ENCODE results near the gene TAPBP. TPM values are rescaled to one million over a fixed set of nuclear protein-coding genes. Genes with fewer than 3 reads are reported as not detected.

TAPBP gene
- total and polyA plus RNA-seq, 2 of the 8 experiments (the other 6 are each of a cell fraction or from before 2014, with no cell fraction given): 24.5 to 35.4 TPM

DNA sequence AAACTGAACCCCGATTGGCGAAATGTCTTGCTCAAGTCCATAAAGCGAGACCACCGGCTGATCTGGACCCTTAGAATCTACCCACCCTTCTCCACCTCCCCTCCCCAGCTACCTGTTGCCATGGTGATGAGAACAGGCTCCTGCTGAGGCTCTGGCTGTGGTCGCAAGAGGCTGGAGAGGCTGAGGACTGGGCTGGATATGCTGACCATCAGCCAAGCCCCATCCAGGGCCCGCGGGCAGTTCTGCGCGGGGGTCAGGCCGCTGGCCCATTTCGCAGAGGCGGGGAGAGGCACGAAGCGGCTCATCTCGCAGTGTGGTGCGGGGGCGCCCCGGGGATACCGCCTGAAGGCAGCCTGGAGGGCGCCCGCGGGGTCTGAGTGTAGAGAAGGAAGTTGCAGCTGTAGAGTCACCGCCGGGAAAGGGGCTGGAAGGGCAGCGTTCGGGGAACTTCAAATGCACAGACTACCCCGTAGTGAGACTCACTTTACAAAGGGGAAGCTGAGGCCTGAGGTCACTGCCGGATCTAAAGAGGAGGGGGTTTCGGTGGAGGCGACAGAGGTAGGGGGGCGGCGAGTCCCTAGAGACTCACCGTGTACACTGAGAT, 671 bp downstream of the TAPBP start:
- 0 out of 2 replicates have a peak overlapping the region, but pooled peaks have one; percentile 75 for H2BK12ac ChIP-seq (ENCODE audit: low read depth, low read length)
- H4K5ac ChIP-seq (ENCODE audit: insufficient read length, low read depth, low read length): no peak overlapping the region
- H3K18ac ChIP-seq (ENCODE audit: extremely low read depth, low read length): peak overlapping the region; percentile 83
- no peaks in the 10 kb centered on the region for H3K79me2 ChIP-seq (ENCODE audit: control insufficient read depth in 1 of 2, insufficient read depth in 2 of 2, low read length in 2 of 2)
- FAIRE-seq (no peak), DNase-seq (ENCODE audit: low read depth in 1 of 2, low spot score in 2 of 2) (peak in 1 of 2 experiments; percentile 76)
- peak overlapping the region; percentile 56; the same call in 1 of the 2 replicates for H2BK5ac ChIP-seq (ENCODE audit: low read depth, low read length)
- H3K14ac ChIP-seq (ENCODE audit: insufficient read length): no peak overlapping the region
- CTCF ChIA-PET (ENCODE audit: partially characterized antibody): interaction anchor here (0.7 to 2.4 kb wide), 7 partner anchors 12 to 113 kb away, joined by 4 to 17 read pairs (median 7); partner anchors contain the start of genes B3GALT4 and RGL2
- H3K27ac ChIP-seq (ENCODE audit: low read depth, low read length): peak overlapping the region; percentile 23; the same call in 1 of the 2 replicates
- no peaks in the 10 kb centered on the region for H3K79me1 ChIP-seq (ENCODE audit: low read depth, low read length)
- H3K4me3 ChIP-seq (ENCODE audit: extremely low read depth in 1 of 4, insufficient read depth in 2 of 4, low read depth in 3 of 4, low read length in 4 of 4): peak overlapping the region; percentile 84 to 89 (median 88)
- no peak overlapping the region; the same call in 1 of the 2 replicates for H4K8ac ChIP-seq (ENCODE audit: extremely low read depth, insufficient read depth, low read length)
- no peaks in the 10 kb centered on the region for H3K27me3 ChIP-seq (replicated peaks in 1 of 4; ENCODE audit: control insufficient read depth in 3 of 4, extremely low read depth in 1 of 4, insufficient read depth in 3 of 4, low read length in 3 of 4)
- WGBS, 2 experiments (ENCODE audit: extremely low coverage in 1 of 2, insufficient coverage in 1 of 2, insufficient read length in 1 of 2, insufficient replicate concordance in 2 of 2, low coverage in 1 of 2, low lambda C conversion rate in 2 of 2, missing lambda C conversion rate in 1 of 2): 2% methylated on average over 33 of the region's 33 CpGs; no CpG with 5 or more reads in 1 of the 2 experiments
- peaks cover 26% of the 10 kb centered on the region for H3K23me2 ChIP-seq (ENCODE audit: low read depth, low read length)
- no peak overlapping the region for H3K56ac ChIP-seq (replicated peaks; ENCODE audit: insufficient read length, low read depth, low read length)
- H3K4me1 ChIP-seq (replicated peaks in 1 of 4; ENCODE audit: control insufficient read depth in 3 of 4, insufficient read depth in 4 of 4, low read length in 3 of 4): peaks cover 0 to 15% (median 11%) of the 10 kb centered on the region in 4 experiments; a peak in 5 of 7 replicates
- peak overlapping the region in 2 of 4 experiments; percentile 64 to 74; a peak in 4 of 7 replicates for H3K9ac ChIP-seq (replicated peaks in 1 of 4; ENCODE audit: extremely low read depth in 1 of 4, low read depth in 3 of 4, low read length in 3 of 4)
- no peak overlapping the region for H2AFZ ChIP-seq (ENCODE audit: low read length)
- H3K4ac ChIP-seq (replicated peaks; ENCODE audit: insufficient read length, low read depth, low read length): no peak overlapping the region
- peak overlapping the region; percentile 72; the same call in 1 of the 2 replicates for H2BK15ac ChIP-seq (ENCODE audit: low read length)
- POLR2A ChIA-PET (ENCODE audit: partially characterized antibody): interaction anchor here (0.6 to 6.3 kb wide), 16 partner anchors 13 to 1498 kb away, joined by 3 to 37 read pairs (median 4); partner anchors contain the start of genes B3GALT4, PFDN6, RGL2 and RPS18
- H4K91ac ChIP-seq (replicated peaks; ENCODE audit: insufficient read length, low read length): peak overlapping the region; percentile 66
- no peak overlapping the region for H3K23ac ChIP-seq (ENCODE audit: insufficient read length)
- no peaks in the 10 kb centered on the region for H3K9me3 ChIP-seq (ENCODE audit: insufficient read depth in 2 of 2, low read depth in 1 of 2, low read length in 1 of 2)
- H2AK5ac ChIP-seq (ENCODE audit: low read depth, low read length): no peak overlapping the region
- H2BK20ac ChIP-seq (ENCODE audit: low read length): no peak overlapping the region
- no peak overlapping the region for H2BK120ac ChIP-seq (replicated peaks; ENCODE audit: low read depth, low read length)
- peak overlapping the region; percentile 93 to 95 for H3K4me2 ChIP-seq (ENCODE audit: insufficient read depth in 1 of 2, low read depth in 2 of 2, low read length in 2 of 2)
- no peaks in the 10 kb centered on the region; a peak in 1 of 8 replicates for H3K36me3 ChIP-seq (ENCODE audit: control insufficient read depth in 2 of 4, insufficient read depth in 4 of 4, low read length in 3 of 4)
- H4K20me1 ChIP-seq (replicated peaks in 1 of 2; ENCODE audit: control insufficient read depth in 1 of 2, insufficient read depth in 2 of 2, low read length in 2 of 2): no peaks in the 10 kb centered on the region
- TF ChIP-seq SP4 (IDR thresholded peaks at IDR 0.05; ENCODE audit: low read length) (no peak), PHF8 (conservative IDR thresholded peaks at IDR 0.05; ENCODE audit: low read depth, low read length) (no peak), RXRA (IDR thresholded peaks at IDR 0.05; ENCODE audit: insufficient read depth, low read depth, low read length) (no peak), CREB1 (IDR thresholded peaks at IDR 0.05) (no peak), SIN3A (conservative IDR thresholded peaks at IDR 0.05 in 1 of 2, IDR thresholded peaks at IDR 0.05 in 1 of 2; ENCODE audit: low read depth in 1 of 2, low read length in 2 of 2) (peak in 1 of 2 experiments; percentile 46; a peak in 2 of 4 replicates), SP2 (IDR thresholded peaks at IDR 0.05; ENCODE audit: low read length) (no peak), CHD2 (IDR thresholded peaks at IDR 0.05; ENCODE audit: low read length) (no peak), GABPA (IDR thresholded peaks at IDR 0.05; ENCODE audit: borderline replicate concordance, insufficient read depth, low read length) (no peak), TEAD4 (IDR thresholded peaks at IDR 0.05; ENCODE audit: low read depth, low read length) (no peak)
- TF ChIP-seq, protein P1, sequence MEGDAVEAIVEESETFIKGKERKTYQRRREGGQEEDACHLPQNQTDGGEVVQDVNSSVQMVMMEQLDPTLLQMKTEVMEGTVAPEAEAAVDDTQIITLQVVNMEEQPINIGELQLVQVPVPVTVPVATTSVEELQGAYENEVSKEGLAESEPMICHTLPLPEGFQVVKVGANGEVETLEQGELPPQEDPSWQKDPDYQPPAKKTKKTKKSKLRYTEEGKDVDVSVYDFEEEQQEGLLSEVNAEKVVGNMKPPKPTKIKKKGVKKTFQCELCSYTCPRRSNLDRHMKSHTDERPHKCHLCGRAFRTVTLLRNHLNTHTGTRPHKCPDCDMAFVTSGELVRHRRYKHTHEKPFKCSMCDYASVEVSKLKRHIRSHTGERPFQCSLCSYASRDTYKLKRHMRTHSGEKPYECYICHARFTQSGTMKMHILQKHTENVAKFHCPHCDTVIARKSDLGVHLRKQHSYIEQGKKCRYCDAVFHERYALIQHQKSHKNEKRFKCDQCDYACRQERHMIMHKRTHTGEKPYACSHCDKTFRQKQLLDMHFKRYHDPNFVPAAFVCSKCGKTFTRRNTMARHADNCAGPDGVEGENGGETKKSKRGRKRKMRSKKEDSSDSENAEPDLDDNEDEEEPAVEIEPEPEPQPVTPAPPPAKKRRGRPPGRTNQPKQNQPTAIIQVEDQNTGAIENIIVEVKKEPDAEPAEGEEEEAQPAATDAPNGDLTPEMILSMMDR (IDR thresholded peaks at IDR 0.05; ENCODE audit: control extremely low read depth in 1 of 3, insufficient read depth in 1 of 3, low read depth in 1 of 3, low read length in 3 of 3): no peak

Measured in H1 (cell line).